Endothelial cell of umbilical vein (primary cell): ENCODE results near the gene PRR11.

Source experiments
- EZH2 ChIP-seq: IDR thresholded peaks from 2 replicates; pipeline ENCODE4 v1.6.1; 2012; ENCODE audit warnings: borderline replicate concordance, low read depth, mild to moderate bottlenecking, moderate library complexity, low read length, inconsistent platforms; ENCODE audit not compliant: severe bottlenecking
- JUN ChIP-seq: IDR thresholded peaks from 2 replicates; pipeline ENCODE4 v1.6.1; 2011; ENCODE audit warnings: borderline replicate concordance, low read depth; ENCODE audit not compliant: insufficient read length, insufficient read depth
- POLR2A ChIP-seq: IDR thresholded peaks from 2 replicates; pipeline ENCODE4 v1.6.1; 2012; ENCODE audit warnings: low read depth, mild to moderate bottlenecking, control low read depth, low read length
- TF ChIP-seq, protein P1 (sequence below), 2 donors: IDR thresholded peaks; 1 replicate in 1 of 2; 2 replicates in 1 of 2; pipeline ENCODE4 v1.5.1; 2011; ENCODE audit warnings: low read length in 2 of 2, mild to moderate bottlenecking in 2 of 2, moderate library complexity in 2 of 2, control low read depth in 1 of 2, inconsistent platforms in 1 of 2, low read depth in 1 of 2; ENCODE audit not compliant: insufficient read depth in 1 of 2; ENCODE audit errors: extremely low read depth in 1 of 2
- TF ChIP-seq, protein P2 (sequence below): IDR thresholded peaks from 2 replicates; pipeline ENCODE4 v1.6.1; 2011; ENCODE audit not compliant: insufficient read depth, insufficient read length

DNA sequence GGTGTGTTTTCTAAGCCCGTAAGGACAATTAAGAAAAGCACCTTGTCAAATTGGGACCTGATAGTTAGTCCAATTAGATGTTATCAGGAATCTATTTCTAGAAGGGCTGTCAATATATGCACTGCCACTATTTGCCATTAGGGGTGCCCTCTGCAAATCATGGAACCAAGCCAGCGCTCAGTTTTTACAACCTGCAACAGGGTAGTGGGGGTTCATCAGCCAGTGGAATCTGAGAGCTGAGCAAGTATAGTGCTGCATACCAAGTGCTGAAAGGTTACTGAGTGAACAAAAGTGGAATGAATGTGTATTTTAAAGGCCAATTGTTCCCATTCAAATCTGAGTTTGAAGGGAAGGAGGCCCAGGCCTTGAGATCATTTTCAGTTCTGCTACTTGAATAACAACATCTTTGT is 10.4 kb downstream of the PRR11 start:
- no peak for TF ChIP-seq POLR2A
- TF ChIP-seq, protein P1, sequence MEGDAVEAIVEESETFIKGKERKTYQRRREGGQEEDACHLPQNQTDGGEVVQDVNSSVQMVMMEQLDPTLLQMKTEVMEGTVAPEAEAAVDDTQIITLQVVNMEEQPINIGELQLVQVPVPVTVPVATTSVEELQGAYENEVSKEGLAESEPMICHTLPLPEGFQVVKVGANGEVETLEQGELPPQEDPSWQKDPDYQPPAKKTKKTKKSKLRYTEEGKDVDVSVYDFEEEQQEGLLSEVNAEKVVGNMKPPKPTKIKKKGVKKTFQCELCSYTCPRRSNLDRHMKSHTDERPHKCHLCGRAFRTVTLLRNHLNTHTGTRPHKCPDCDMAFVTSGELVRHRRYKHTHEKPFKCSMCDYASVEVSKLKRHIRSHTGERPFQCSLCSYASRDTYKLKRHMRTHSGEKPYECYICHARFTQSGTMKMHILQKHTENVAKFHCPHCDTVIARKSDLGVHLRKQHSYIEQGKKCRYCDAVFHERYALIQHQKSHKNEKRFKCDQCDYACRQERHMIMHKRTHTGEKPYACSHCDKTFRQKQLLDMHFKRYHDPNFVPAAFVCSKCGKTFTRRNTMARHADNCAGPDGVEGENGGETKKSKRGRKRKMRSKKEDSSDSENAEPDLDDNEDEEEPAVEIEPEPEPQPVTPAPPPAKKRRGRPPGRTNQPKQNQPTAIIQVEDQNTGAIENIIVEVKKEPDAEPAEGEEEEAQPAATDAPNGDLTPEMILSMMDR (IDR thresholded peaks at IDR 0.05; ENCODE audit: extremely low read depth in 1 of 2, insufficient read depth in 1 of 2, low read depth in 1 of 2, low read length in 2 of 2): peak; percentile 59 to 67
- no peak for TF ChIP-seq EZH2
- TF ChIP-seq, protein P2, sequence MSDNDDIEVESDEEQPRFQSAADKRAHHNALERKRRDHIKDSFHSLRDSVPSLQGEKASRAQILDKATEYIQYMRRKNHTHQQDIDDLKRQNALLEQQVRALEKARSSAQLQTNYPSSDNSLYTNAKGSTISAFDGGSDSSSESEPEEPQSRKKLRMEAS: no peak
- TF ChIP-seq JUN: no peak
